ENCODE results near the gene EML2. TPM values are rescaled to one million over a fixed set of nuclear protein-coding genes. Genes with fewer than 3 reads are reported as not detected.

Gene EML2
- total RNA-seq, 1 donor from 2014 or later, result 15.0 TPM

DNA sequence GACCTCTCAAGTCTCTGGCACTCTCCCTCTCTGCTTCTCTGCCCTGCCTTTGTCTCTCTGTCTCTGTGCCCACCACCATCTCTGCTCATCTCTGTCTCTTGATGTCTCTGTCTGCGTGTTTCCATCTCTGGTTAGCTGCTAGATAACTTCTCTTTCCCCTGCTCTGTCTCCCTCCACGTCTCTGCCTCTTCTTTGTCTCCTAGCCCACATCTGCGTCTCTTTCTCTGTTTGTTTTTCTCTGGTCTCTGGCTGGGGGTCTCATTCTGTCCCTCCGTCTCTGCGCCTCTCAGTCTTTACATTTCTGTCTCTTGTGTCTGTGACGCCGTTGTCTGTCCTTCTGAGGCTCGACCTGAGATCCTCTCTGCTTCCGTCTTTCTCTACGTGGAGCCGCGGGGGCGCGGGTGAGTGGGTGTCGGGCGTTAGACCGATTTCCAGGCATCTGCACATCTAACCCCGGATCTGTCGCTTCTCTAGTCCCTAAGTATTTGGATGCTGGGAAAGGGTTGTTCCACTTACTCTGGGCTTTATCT lies 29.2 kb upstream of the EML2 start:
- H3K4me3 Mint-ChIP-seq, result peak overlapping the region; percentile 83
- H3K27ac Mint-ChIP-seq (ENCODE audit: unreplicated experiment), result no peak overlapping the region
- no peaks in the 10 kb centered on the region for H3K9me3 Mint-ChIP-seq
- H3K36me3 Mint-ChIP-seq (ENCODE audit: low read depth), result no peaks in the 10 kb centered on the region
- peaks cover 69% of the 10 kb centered on the region for H3K27me3 Mint-ChIP-seq (ENCODE audit: low read depth)
- no peak for DNase-seq (ENCODE audit: low read depth, low spot score)
- peaks cover 32% of the 10 kb centered on the region for H3K4me1 Mint-ChIP-seq
- TF ChIP-seq CTCF (conservative IDR thresholded peaks at IDR 0.05), result no peak

DNA sequence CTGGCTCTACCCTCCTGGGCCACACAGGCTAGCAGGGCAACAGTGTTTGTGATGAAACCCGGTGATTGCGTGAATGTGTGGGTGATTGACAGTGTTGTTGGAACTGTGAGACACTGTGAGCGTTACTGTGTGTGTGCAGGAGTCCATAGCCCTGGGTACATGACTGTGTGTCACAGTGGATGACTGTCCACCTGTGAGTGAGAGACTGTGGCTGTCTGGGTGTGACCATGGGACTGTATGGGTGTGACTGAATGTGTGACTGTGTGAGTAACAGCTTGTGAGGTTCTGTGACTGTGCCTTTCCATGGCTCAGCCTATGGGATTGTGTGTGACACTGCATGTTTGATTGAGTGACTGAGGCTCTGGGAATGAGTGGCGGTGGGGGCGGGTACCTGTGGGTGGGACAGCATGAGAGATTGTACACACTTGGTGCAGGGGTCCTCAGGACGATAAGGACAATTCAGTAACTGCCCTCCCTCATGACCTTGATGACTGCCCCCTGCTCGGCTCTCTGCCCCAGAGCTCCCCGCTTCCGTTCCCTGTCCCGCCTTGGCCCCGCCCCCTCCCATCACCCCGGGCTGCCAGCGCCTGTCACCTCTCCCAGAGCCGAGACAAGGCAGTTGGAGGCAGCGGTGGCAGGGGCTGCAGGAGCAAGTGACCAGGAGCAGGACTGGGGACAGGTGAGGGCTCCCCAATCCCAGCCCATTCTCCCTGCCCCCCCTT lies 28.6 kb upstream of the EML2 start, which contains the start of gene GIPR:
TSS of gene GIPR (plus strand) at position 602 of the 722 bp plus-strand sequence. CDS start 1,300 bp downstream, outside the sequence.
- DNase-seq (ENCODE audit: low read depth, low spot score), result peak; percentile 47
- H3K4me3 Mint-ChIP-seq, result peak within 1 kb of the TSS; percentile 83
- TF ChIP-seq CTCF (conservative IDR thresholded peaks at IDR 0.05), result no peak
- H3K4me1 Mint-ChIP-seq, result peaks cover 32% of the 10 kb centered on the region
- H3K27ac Mint-ChIP-seq (ENCODE audit: unreplicated experiment), result no peak within 1 kb of the TSS
- H3K9me3 Mint-ChIP-seq, result no peaks in the 10 kb centered on the region
- H3K27me3 Mint-ChIP-seq (ENCODE audit: low read depth), result peaks cover 64% of the 10 kb centered on the region
- H3K36me3 Mint-ChIP-seq (ENCODE audit: low read depth), result no peaks in the 10 kb centered on the region

DNA sequence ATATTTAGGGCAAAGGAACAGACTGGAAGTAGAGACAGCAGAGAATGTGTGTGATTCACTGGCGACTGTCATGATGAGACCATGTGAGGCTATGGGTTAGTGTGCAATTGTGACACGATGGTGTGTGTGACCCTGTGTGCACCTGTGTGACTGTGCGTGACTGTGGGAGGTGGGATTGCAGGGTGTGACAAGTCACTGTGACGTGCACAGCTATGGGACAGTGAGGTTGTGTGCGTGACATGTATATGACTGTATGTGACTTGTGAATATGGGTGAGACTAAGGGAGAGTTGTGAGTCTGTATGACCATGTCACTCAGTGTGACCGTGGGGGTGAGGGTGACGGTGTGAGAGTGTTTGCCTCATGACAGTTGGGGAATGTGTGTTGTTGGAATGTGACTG lies 25.4 kb upstream of the EML2 start:
- TF ChIP-seq CTCF (conservative IDR thresholded peaks at IDR 0.05), result no peak
- DNase-seq (ENCODE audit: low read depth, low spot score), result no peak
- Mint-ChIP-seq H3K27ac (ENCODE audit: unreplicated experiment) (peak overlapping the region; percentile 5), H3K27me3 (ENCODE audit: low read depth) (peaks cover 40% of the 10 kb centered on the region), H3K4me3 (no peak overlapping the region), H3K4me1 (peaks cover 24% of the 10 kb centered on the region), H3K36me3 (ENCODE audit: low read depth) (no peaks in the 10 kb centered on the region), H3K9me3 (no peaks in the 10 kb centered on the region)

GRCh38 chr19:45663800-45664199 lies 24.6 kb upstream of the EML2 start:
- Mint-ChIP-seq H3K27me3 (ENCODE audit: low read depth) (peaks cover 36% of the 10 kb centered on the region), H3K4me3 (no peak overlapping the region), H3K36me3 (ENCODE audit: low read depth) (no peaks in the 10 kb centered on the region), H3K9me3 (no peaks in the 10 kb centered on the region), H3K4me1 (peaks cover 21% of the 10 kb centered on the region), H3K27ac (ENCODE audit: unreplicated experiment) (no peak overlapping the region)
- no peak for DNase-seq (ENCODE audit: low read depth, low spot score)
- no peak for TF ChIP-seq CTCF (conservative IDR thresholded peaks at IDR 0.05)

DNA sequence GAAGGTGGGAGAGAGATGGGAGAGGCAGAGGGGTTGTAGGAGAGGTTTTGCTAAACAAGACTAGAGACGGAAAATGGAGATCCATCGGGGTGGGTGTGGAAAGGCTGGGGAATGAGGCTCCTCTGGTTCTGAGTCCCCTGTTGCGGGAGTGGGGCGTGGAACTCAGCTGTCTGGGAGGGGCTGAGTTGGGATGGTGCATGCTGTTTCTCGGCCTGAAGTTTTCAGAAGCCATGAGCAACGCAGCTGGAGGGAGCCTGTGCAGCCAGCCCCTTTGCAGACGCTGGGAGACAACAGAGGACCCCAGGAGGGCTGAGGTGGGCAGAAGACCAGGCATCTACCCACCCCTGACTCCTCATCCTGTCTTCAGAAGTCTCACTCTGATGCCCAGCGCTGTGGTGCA lies 21.4 kb upstream of the EML2 start:
- Mint-ChIP-seq H3K27me3 (ENCODE audit: low read depth) (peaks cover 17% of the 10 kb centered on the region), H3K9me3 (no peaks in the 10 kb centered on the region), H3K36me3 (ENCODE audit: low read depth) (no peaks in the 10 kb centered on the region), H3K4me3 (no peak overlapping the region), H3K4me1 (peaks cover 11% of the 10 kb centered on the region), H3K27ac (ENCODE audit: unreplicated experiment) (no peak overlapping the region)
- DNase-seq (ENCODE audit: low read depth, low spot score), result no peak
- TF ChIP-seq CTCF (conservative IDR thresholded peaks at IDR 0.05), result no peak
